OCI-LY1 (cell line): ENCODE data around the gene SAMD14.

Experiments
- EZH2 ChIP-seq: fragments of 200-600 bp; sonication (generic), shearing (Covaris generic); IDR thresholded peaks from 2 replicates; pipeline ENCODE4 v1.8.0; 2017; ENCODE audit warnings: borderline replicate concordance, mixed run types, mild to moderate bottlenecking, antibody characterized with exemption, low read length, moderate library complexity, mixed read lengths
- TF ChIP-seq, protein P1 (sequence below): fragments of 200-600 bp; sonication (generic), shearing (Covaris generic); IDR thresholded peaks from 2 replicates; pipeline ENCODE4 v1.5.1; 2017; ENCODE audit warnings: mild to moderate bottlenecking, antibody characterized with exemption, low read length, moderate library complexity, mixed read lengths

DNA sequence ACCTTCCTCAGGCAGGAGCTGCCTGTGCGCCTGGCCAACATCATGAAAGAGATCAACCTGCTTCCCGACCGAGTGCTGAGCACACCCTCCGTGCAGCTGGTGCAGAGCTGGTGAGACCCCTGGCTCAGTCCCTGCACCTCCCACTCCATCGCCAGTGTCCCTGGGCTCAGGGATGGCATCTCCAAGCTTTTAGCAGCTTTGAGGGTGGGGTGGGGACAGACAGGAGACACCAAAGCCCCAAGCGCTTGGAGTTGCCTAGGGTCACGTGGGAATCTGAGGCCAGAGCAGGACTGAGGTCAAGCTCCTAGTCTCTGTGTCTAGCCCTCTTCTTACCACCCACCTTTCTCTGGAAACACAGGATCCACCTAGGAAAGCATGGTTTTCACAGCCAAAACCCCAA is 32.5 kb downstream of the SAMD14 start:
- TF ChIP-seq, protein P1, sequence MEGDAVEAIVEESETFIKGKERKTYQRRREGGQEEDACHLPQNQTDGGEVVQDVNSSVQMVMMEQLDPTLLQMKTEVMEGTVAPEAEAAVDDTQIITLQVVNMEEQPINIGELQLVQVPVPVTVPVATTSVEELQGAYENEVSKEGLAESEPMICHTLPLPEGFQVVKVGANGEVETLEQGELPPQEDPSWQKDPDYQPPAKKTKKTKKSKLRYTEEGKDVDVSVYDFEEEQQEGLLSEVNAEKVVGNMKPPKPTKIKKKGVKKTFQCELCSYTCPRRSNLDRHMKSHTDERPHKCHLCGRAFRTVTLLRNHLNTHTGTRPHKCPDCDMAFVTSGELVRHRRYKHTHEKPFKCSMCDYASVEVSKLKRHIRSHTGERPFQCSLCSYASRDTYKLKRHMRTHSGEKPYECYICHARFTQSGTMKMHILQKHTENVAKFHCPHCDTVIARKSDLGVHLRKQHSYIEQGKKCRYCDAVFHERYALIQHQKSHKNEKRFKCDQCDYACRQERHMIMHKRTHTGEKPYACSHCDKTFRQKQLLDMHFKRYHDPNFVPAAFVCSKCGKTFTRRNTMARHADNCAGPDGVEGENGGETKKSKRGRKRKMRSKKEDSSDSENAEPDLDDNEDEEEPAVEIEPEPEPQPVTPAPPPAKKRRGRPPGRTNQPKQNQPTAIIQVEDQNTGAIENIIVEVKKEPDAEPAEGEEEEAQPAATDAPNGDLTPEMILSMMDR = no peak
- no peak for TF ChIP-seq EZH2
